K562 (cell line): Measurements from ENCODE around the gene SERPINH1. TPM values are rescaled to one million over a fixed set of nuclear protein-coding genes. Genes with fewer than 3 reads are reported as not detected.

Experiments
- HMGXB4 ChIP-seq: sonication (generic); formaldehyde crosslinking; IDR thresholded peaks from 2 replicates; pipeline ENCODE4 v1.8.1; 2023; ENCODE audit warnings: mild to moderate bottlenecking, missing genetic modification reagents
- ILF3 ChIP-seq: fragments of 450-650 bp; IDR thresholded peaks from 2 replicates; pipeline ENCODE4 v1.6.1; 2018; ENCODE audit warnings: antibody characterized with exemption, mild to moderate bottlenecking, moderate library complexity, borderline replicate concordance
- PREB ChIP-seq: sonication (generic); formaldehyde crosslinking; IDR thresholded peaks from 2 replicates; pipeline ENCODE4 v1.8.1; 2023; ENCODE audit warnings: mild to moderate bottlenecking, missing genetic modification reagents
- RAD21 ChIP-seq, 2 experiments: fragments of 250-450 bp in 1 of 2; fragments of 450-650 bp in 1 of 2; sonication (Bioruptor Pico) in 1 of 2; formaldehyde crosslinking in 1 of 2; IDR thresholded peaks in 1 of 2; conservative IDR thresholded peaks in 1 of 2; 2 replicates each; pipeline versions ENCODE4 v1.4.0 to v1.8.0; 2020 to 2022; ENCODE audit warnings: mild to moderate bottlenecking in 2 of 2, moderate library complexity in 1 of 2
- RCOR1 ChIP-seq, 2 experiments: IDR thresholded peaks; 2 replicates each; pipeline ENCODE4 v1.6.1; 2012; ENCODE audit warnings: low read depth in 2 of 2, low read length in 2 of 2, borderline replicate concordance in 1 of 2, improper control_type of control experiment in 1 of 2
- STAG1 ChIP-seq: sonication (generic); formaldehyde crosslinking; IDR thresholded peaks from 2 replicates; pipeline ENCODE4 v1.5.0; 2020; ENCODE audit warnings: missing genetic modification reagents, borderline replicate concordance
- TCF3 ChIP-seq: sonication (generic); formaldehyde crosslinking; IDR thresholded peaks from 2 replicates; pipeline ENCODE4 v1.4.0; 2020; ENCODE audit warnings: mild to moderate bottlenecking, missing genetic modification reagents
- ZSCAN29 ChIP-seq: fragments of 450-650 bp; IDR thresholded peaks from 2 replicates; pipeline ENCODE4 v1.6.1; 2017
- polyA plus RNA-seq, 8 experiments: library from polyadenylated mRNA; depleted of rRNA in 4 of 8; stranded (reverse) in 5 of 8; unstranded in 3 of 8; fragments of >200 nt; fragmentation: Nextera tagmentation in 2 of 8; fragmentation: Illumina TruSeq in 1 of 8; extraction: Ambion mirVana in 2 of 8; extraction: Trizol in 1 of 8; gene quantifications; 2 replicates each; pipeline versions ENCODE4 v1.2.1 to v1.2.3, GENCODE V29; 2011 to 2014; ENCODE audit warnings: inconsistent platforms in 1 of 8, missing spikeins in 1 of 8
- total RNA-seq, 7 experiments: library from RNA; depleted of rRNA in 6 of 7; stranded (reverse); fragments of >200 nt in 6 of 7; fragmentation: Illumina TruSeq in 2 of 7; extraction: Trizol in 2 of 7; gene quantifications; 2 replicates each; pipeline versions ENCODE4 v1.2.1 to v1.2.3, GENCODE V29; 2011 to 2021; ENCODE audit warnings: low replicate concordance in 1 of 7
- TF ChIP-seq, protein P1 (sequence below): fragments of 250-450 bp; sonication (Bioruptor Pico); IDR thresholded peaks from 2 replicates; pipeline ENCODE4 v1.6.1; 2021; ENCODE audit warnings: mild to moderate bottlenecking
- TF ChIP-seq, protein P2 (sequence below): fragments of 450-650 bp; formaldehyde crosslinking; IDR thresholded peaks from 2 replicates; pipeline ENCODE4 v1.4.0; 2020; ENCODE audit warnings: mild to moderate bottlenecking, moderate library complexity
- TF ChIP-seq, protein P3 (sequence below): fragments of 200-800 bp; sonication (Bioruptor generic); IDR thresholded peaks from 2 replicates; pipeline ENCODE4 v1.6.1; 2017; ENCODE audit warnings: missing genetic modification characterization, missing compliant biosample characterization
- TF ChIP-seq, protein P4 (sequence below): fragments of 450-650 bp; formaldehyde crosslinking; IDR thresholded peaks from 2 replicates; pipeline ENCODE4 v1.4.0; 2020; ENCODE audit warnings: mild to moderate bottlenecking, moderate library complexity
- TF ChIP-seq, protein P5 (sequence below): fragments of 200-800 bp; sonication (Bioruptor generic); IDR thresholded peaks from 2 replicates; pipeline ENCODE4 v1.6.1; 2017; ENCODE audit warnings: missing genetic modification characterization, missing compliant biosample characterization
- TF ChIP-seq, protein P6 (sequence below), 3 experiments: IDR thresholded peaks in 2 of 3; conservative IDR thresholded peaks in 1 of 3; 2 replicates each; pipeline ENCODE4 v1.5.1; 2011 to 2012; ENCODE audit warnings: low read length in 3 of 3, mild to moderate bottlenecking in 3 of 3, control low read depth in 2 of 3, improper control_type of control experiment in 1 of 3, inconsistent platforms in 1 of 3, low read depth in 1 of 3, mixed read lengths in 1 of 3, moderate library complexity in 1 of 3; ENCODE audit not compliant: insufficient read depth in 2 of 3

SERPINH1 gene
- total and polyA plus RNA-seq, 9 of the 15 experiments (the other 6 are each of a cell fraction or from before 2014, with no cell fraction given), result 2.8 to 106 (median 67.9) TPM

- TF ChIP-seq, protein P1, sequence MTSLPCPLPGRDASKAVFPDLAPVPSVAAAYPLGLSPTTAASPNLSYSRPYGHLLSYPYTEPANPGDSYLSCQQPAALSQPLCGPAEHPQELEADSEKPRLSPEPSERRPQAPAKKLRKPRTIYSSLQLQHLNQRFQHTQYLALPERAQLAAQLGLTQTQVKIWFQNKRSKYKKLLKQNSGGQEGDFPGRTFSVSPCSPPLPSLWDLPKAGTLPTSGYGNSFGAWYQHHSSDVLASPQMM, result no peak
- TF ChIP-seq ZSCAN29 (no peak), RAD21 (CRISPR knock-in tag; conservative IDR thresholded peaks at IDR 0.05 in 1 of 2, IDR thresholded peaks at IDR 0.05 in 1 of 2) (peak; percentile 94 to 98), STAG1 (peak; percentile 43; the same call in 1 of the 2 replicates), PREB (no peak), TCF3 (CRISPR knock-in tag) (no peak), RCOR1 (IDR thresholded peaks at IDR 0.05; ENCODE audit: borderline replicate concordance in 1 of 2, low read depth in 2 of 2, low read length in 2 of 2) (peak in 1 of 2 experiments; percentile 44; a peak in 1 of 4 replicates), ILF3 (no peak), HMGXB4 (peak; percentile 34; the same call in 1 of the 2 replicates)
- TF ChIP-seq, protein P2, sequence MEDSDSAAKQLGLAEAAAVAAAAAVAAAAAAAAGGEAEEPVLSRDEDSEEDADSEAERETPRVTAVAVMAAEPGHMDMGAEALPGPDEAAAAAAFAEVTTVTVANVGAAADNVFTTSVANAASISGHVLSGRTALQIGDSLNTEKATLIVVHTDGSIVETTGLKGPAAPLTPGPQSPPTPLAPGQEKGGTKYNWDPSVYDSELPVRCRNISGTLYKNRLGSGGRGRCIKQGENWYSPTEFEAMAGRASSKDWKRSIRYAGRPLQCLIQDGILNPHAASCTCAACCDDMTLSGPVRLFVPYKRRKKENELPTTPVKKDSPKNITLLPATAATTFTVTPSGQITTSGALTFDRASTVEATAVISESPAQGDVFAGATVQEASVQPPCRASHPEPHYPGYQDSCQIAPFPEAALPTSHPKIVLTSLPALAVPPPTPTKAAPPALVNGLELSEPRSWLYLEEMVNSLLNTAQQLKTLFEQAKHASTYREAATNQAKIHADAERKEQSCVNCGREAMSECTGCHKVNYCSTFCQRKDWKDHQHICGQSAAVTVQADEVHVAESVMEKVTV, result peak; percentile 91
- TF ChIP-seq, protein P3, sequence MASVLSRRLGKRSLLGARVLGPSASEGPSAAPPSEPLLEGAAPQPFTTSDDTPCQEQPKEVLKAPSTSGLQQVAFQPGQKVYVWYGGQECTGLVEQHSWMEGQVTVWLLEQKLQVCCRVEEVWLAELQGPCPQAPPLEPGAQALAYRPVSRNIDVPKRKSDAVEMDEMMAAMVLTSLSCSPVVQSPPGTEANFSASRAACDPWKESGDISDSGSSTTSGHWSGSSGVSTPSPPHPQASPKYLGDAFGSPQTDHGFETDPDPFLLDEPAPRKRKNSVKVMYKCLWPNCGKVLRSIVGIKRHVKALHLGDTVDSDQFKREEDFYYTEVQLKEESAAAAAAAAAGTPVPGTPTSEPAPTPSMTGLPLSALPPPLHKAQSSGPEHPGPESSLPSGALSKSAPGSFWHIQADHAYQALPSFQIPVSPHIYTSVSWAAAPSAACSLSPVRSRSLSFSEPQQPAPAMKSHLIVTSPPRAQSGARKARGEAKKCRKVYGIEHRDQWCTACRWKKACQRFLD (CRISPR knock-in tag), result no peak
- TF ChIP-seq, protein P4, sequence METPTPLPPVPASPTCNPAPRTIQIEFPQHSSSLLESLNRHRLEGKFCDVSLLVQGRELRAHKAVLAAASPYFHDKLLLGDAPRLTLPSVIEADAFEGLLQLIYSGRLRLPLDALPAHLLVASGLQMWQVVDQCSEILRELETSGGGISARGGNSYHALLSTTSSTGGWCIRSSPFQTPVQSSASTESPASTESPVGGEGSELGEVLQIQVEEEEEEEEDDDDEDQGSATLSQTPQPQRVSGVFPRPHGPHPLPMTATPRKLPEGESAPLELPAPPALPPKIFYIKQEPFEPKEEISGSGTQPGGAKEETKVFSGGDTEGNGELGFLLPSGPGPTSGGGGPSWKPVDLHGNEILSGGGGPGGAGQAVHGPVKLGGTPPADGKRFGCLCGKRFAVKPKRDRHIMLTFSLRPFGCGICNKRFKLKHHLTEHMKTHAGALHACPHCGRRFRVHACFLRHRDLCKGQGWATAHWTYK (CRISPR knock-in tag), result 0 out of 2 replicates have a peak, but pooled peaks have one; percentile 24
- TF ChIP-seq, protein P5, sequence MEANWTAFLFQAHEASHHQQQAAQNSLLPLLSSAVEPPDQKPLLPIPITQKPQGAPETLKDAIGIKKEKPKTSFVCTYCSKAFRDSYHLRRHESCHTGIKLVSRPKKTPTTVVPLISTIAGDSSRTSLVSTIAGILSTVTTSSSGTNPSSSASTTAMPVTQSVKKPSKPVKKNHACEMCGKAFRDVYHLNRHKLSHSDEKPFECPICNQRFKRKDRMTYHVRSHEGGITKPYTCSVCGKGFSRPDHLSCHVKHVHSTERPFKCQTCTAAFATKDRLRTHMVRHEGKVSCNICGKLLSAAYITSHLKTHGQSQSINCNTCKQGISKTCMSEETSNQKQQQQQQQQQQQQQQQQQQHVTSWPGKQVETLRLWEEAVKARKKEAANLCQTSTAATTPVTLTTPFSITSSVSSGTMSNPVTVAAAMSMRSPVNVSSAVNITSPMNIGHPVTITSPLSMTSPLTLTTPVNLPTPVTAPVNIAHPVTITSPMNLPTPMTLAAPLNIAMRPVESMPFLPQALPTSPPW (CRISPR knock-in tag), result peak; percentile 49; the same call in 1 of the 2 replicates
- TF ChIP-seq, protein P6, sequence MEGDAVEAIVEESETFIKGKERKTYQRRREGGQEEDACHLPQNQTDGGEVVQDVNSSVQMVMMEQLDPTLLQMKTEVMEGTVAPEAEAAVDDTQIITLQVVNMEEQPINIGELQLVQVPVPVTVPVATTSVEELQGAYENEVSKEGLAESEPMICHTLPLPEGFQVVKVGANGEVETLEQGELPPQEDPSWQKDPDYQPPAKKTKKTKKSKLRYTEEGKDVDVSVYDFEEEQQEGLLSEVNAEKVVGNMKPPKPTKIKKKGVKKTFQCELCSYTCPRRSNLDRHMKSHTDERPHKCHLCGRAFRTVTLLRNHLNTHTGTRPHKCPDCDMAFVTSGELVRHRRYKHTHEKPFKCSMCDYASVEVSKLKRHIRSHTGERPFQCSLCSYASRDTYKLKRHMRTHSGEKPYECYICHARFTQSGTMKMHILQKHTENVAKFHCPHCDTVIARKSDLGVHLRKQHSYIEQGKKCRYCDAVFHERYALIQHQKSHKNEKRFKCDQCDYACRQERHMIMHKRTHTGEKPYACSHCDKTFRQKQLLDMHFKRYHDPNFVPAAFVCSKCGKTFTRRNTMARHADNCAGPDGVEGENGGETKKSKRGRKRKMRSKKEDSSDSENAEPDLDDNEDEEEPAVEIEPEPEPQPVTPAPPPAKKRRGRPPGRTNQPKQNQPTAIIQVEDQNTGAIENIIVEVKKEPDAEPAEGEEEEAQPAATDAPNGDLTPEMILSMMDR (IDR thresholded peaks at IDR 0.05 in 2 of 3, conservative IDR thresholded peaks at IDR 0.05 in 1 of 3; ENCODE audit: insufficient read depth in 2 of 3, low read depth in 1 of 3, low read length in 3 of 3), result peak; percentile 86 to 95 (median 91)
These were observed 14.4 kb upstream of the SERPINH1 start (continued) for GRCh38 chr11:75547617-75548058.
